B cell (primary cell): ENCODE results near the gene INHBB. TPM values are rescaled to one million over a fixed set of nuclear protein-coding genes. Genes with fewer than 3 reads are reported as not detected.
"Not testable (repeated sequence)": the region's sequence is repeated elsewhere in the genome, so short reads cannot be mapped to it uniquely, and the experiment has no call there.

Experiments used
- ATAC-seq: fragments of 200-7000 bp; cut with Tn5 transposase; one replicate; pipeline ENCODE4 v1.10.0; 2021; ENCODE audit warnings: low read depth, mild to moderate bottlenecking, moderate number of reproducible peaks, moderate library complexity
- CTCF ChIA-PET: fragments of 350-600 bp; sonication (Branson Sonifier 250); formaldehyde crosslinking; loops from one replicate; lab custom pipeline; 2021; ENCODE audit warnings: antibody characterized with exemption, inconsistent platforms; lab: Charles Lee
- POLR2A ChIA-PET: fragments of 350-600 bp; sonication (Branson Sonifier 250); formaldehyde crosslinking; loops from one replicate; lab custom pipeline; 2021; ENCODE audit warnings: antibody characterized with exemption; lab: Charles Lee
- DNase-seq: peaks from one replicate; pipeline ENCODE4 v3.0.0; 2013
- H2AFZ ChIP-seq: 2 replicates; pipeline ENCODE4 v1.6.1; 2012; ENCODE audit warnings: mild to moderate bottlenecking, low read depth, low read length; ENCODE audit not compliant: insufficient read depth, poor library complexity, severe bottlenecking
- H3K27ac ChIP-seq, 2 donors: 1 replicate in 1 of 2; 2 replicates in 1 of 2; pipeline ENCODE4 v1.5.1; 2012 to 2013; ENCODE audit warnings: low read length in 2 of 2, mild to moderate bottlenecking in 2 of 2, moderate library complexity in 1 of 2
- H3K27me3 ChIP-seq, 4 experiments: fragments of 200-600 bp in 1 of 4; sonication (generic) in 1 of 4; replicated peaks in 1 of 4; 1 replicate in 2 of 4; 2 replicates in 2 of 4; pipeline versions ENCODE4 v1.6.1 to v1.7.0; 2013 to 2016; ENCODE audit warnings: low read length in 3 of 4, mild to moderate bottlenecking in 2 of 4, mixed read lengths in 1 of 4, moderate library complexity in 1 of 4; ENCODE audit not compliant: insufficient read depth in 4 of 4, control insufficient read depth in 3 of 4; ENCODE audit errors: control extremely low read depth in 1 of 4
- H3K36me3 ChIP-seq, 2 experiments: replicated peaks in 1 of 2; 1 replicate in 1 of 2; 2 replicates in 1 of 2; pipeline versions ENCODE4 v1.6.1 to v1.7.1; 2013; ENCODE audit warnings: low read length in 1 of 2; ENCODE audit not compliant: insufficient read depth in 2 of 2, control insufficient read depth in 1 of 2; ENCODE audit errors: control extremely low read depth in 1 of 2, extremely low read depth in 1 of 2
- H3K4me1 ChIP-seq, 2 donors: fragments of 200-600 bp in 1 of 2; sonication (generic) in 1 of 2; 1 replicate in 1 of 2; 2 replicates in 1 of 2; pipeline versions ENCODE4 v1.5.1 to v1.6.1; 2013 to 2017; ENCODE audit warnings: low read length in 2 of 2; ENCODE audit not compliant: control insufficient read depth in 2 of 2, insufficient read depth in 2 of 2
- H3K4me2 ChIP-seq: replicated peaks from 2 replicates; pipeline ENCODE3; 2012; ENCODE audit warnings: mild to moderate bottlenecking, low read depth, low read length; ENCODE audit not compliant: poor library complexity, severe bottlenecking
- H3K4me3 ChIP-seq, 5 experiments: fragments of 200-600 bp in 1 of 5; sonication (generic) in 1 of 5; 1 replicate in 3 of 5; 2 replicates in 2 of 5; pipeline versions ENCODE4 v1.5.1 to v1.7.0; 2011 to 2016; ENCODE audit warnings: low read length in 4 of 5, mild to moderate bottlenecking in 4 of 5, low read depth in 2 of 5, control low read depth in 1 of 5, moderate library complexity in 1 of 5; ENCODE audit not compliant: insufficient read depth in 1 of 5; ENCODE audit errors: control extremely low read depth in 1 of 5, extremely low read depth in 1 of 5
- H3K79me2 ChIP-seq: fragments of 200-600 bp; sonication (generic); one replicate; pipeline ENCODE4 v1.6.0; 2016; ENCODE audit warnings: low read length; ENCODE audit not compliant: control insufficient read depth, insufficient read depth
- H3K9ac ChIP-seq: fragments of 200-600 bp; sonication (generic); 2 replicates; pipeline ENCODE4 v1.6.1; 2017; ENCODE audit warnings: mild to moderate bottlenecking, low read length, moderate library complexity
- H3K9me3 ChIP-seq, 3 donors: one replicate each; pipeline versions ENCODE4 v1.6.1 to v1.7.1; 2013; ENCODE audit warnings: low read length in 2 of 3; ENCODE audit not compliant: control insufficient read depth in 2 of 3, insufficient read depth in 1 of 3; ENCODE audit errors: control extremely low read depth in 1 of 3
- H4K20me1 ChIP-seq: 2 replicates; pipeline ENCODE4 v1.6.0; 2012; ENCODE audit warnings: mild to moderate bottlenecking, low read length; ENCODE audit not compliant: insufficient read depth, control insufficient read depth, poor library complexity, severe bottlenecking
- H3K27ac Mint-ChIP-seq: one replicate; pipeline ENCODE4 v1.8.0; 2021; ENCODE audit warnings: mixed read lengths
- H3K27me3 Mint-ChIP-seq: one replicate; pipeline ENCODE4 v1.8.0; 2021; ENCODE audit warnings: mixed read lengths
- H3K4me1 Mint-ChIP-seq: one replicate; pipeline ENCODE4 v1.8.0; 2021; ENCODE audit warnings: mixed read lengths
- H3K4me3 Mint-ChIP-seq: one replicate; pipeline ENCODE4 v1.8.0; 2021; ENCODE audit warnings: mixed read lengths
- H3K9me3 Mint-ChIP-seq: one replicate; pipeline ENCODE4 v1.8.0; 2022; ENCODE audit warnings: mixed read lengths; ENCODE audit not compliant: insufficient read depth
- EZH2 ChIP-seq: IDR thresholded peaks from 2 replicates; pipeline ENCODE4 v1.6.1; 2012; ENCODE audit warnings: borderline replicate concordance, low read depth, mild to moderate bottlenecking, moderate library complexity, low read length; ENCODE audit not compliant: insufficient read depth, poor library complexity, severe bottlenecking
- whole genome bisulfite sequencing: methylation state at CpG from one replicate; pipeline ENCODE4 v1.1.5; 2013; ENCODE audit warnings: missing lambda C conversion rate; ENCODE audit not compliant: insufficient coverage; 5-methylcytosine and 5-hydroxymethylcytosine counted together
- intact Hi-C: fragments of 100-400 bp; cut with micrococcal nuclease; formaldehyde crosslinking; loops from one replicate; pipeline ENCODE4 v1.10.0; 2022
- polyA plus RNA-seq: library from polyadenylated mRNA; depleted of rRNA; stranded (reverse); fragments of >200 nt; gene quantifications from 2 replicates; pipeline ENCODE4 v1.2.3, GENCODE V29; 2012
- total RNA-seq, 2 donors: library from RNA; stranded (reverse); fragments of 120-200 nt in 1 of 2; gene quantifications; 1 replicate in 1 of 2; 2 replicates in 1 of 2; pipeline versions ENCODE4 v1.2.3 to v1.2.4, GENCODE V29; 2013 to 2022
- TF ChIP-seq, protein P1 (sequence below): fragments of 200-600 bp; IDR thresholded peaks from one replicate; pipeline ENCODE4 v1.8.0; 2022; ENCODE audit warnings: antibody characterized with exemption, mild to moderate bottlenecking

Gene INHBB
- total and polyA plus RNA-seq, 2 donors (not counting 1 experiment from before 2014, with no cell fraction given) = 0.03 TPM; not detected in 1

DNA sequence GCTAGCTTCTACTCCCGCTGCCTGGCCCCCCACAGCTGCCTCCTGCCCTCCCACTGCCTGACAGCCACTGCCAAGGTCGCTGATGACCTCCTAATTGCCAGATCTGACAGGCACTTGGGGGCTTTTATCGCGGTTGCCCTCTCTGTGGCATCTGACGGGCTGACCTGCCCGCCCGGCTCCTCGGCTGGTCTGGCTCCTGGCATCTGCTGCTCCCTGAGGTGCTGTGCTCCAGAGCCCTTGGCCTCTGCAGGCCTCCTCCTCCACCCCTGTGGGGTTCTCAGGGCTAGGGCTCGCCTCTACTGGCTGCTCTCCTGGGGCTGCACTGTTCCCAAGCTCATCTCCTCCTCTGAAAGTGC, 43.1 kb downstream of the INHBB start:
- H3K9me3 ChIP-seq = peaks cover 0 to 14% (median 0%) of the 10 kb centered on the region in 3 donors
- H3K27me3 ChIP-seq = no peaks in the 10 kb centered on the region
- CTCF ChIA-PET = no interaction called here
- no peaks in the 10 kb centered on the region for H3K4me1 ChIP-seq
- no peak overlapping the region for H3K4me3 ChIP-seq
- Mint-ChIP-seq H3K4me3 (no peak overlapping the region), H3K4me1 (no peaks in the 10 kb centered on the region), H3K9me3 (no peaks in the 10 kb centered on the region), H3K27me3 (peaks cover 3% of the 10 kb centered on the region), H3K27ac (no peak overlapping the region)
- no peak overlapping the region for H3K27ac ChIP-seq
- intact Hi-C loops = no loop called here
- DNase-seq (no peak), ATAC-seq (no peak)
- H4K20me1 ChIP-seq = no peaks in the 10 kb centered on the region
- H3K79me2 ChIP-seq = no peaks in the 10 kb centered on the region
- TF ChIP-seq, protein P1, sequence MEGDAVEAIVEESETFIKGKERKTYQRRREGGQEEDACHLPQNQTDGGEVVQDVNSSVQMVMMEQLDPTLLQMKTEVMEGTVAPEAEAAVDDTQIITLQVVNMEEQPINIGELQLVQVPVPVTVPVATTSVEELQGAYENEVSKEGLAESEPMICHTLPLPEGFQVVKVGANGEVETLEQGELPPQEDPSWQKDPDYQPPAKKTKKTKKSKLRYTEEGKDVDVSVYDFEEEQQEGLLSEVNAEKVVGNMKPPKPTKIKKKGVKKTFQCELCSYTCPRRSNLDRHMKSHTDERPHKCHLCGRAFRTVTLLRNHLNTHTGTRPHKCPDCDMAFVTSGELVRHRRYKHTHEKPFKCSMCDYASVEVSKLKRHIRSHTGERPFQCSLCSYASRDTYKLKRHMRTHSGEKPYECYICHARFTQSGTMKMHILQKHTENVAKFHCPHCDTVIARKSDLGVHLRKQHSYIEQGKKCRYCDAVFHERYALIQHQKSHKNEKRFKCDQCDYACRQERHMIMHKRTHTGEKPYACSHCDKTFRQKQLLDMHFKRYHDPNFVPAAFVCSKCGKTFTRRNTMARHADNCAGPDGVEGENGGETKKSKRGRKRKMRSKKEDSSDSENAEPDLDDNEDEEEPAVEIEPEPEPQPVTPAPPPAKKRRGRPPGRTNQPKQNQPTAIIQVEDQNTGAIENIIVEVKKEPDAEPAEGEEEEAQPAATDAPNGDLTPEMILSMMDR = no peak
- no peak for TF ChIP-seq EZH2
- no peaks in the 10 kb centered on the region for H3K36me3 ChIP-seq
- POLR2A ChIA-PET = no interaction called here
- H3K9ac ChIP-seq = no peak overlapping the region
- H3K4me2 ChIP-seq = no peak overlapping the region
- no peak overlapping the region for H2AFZ ChIP-seq
- WGBS = 75% methylated on average over 9 of the region's 9 CpGs

DNA sequence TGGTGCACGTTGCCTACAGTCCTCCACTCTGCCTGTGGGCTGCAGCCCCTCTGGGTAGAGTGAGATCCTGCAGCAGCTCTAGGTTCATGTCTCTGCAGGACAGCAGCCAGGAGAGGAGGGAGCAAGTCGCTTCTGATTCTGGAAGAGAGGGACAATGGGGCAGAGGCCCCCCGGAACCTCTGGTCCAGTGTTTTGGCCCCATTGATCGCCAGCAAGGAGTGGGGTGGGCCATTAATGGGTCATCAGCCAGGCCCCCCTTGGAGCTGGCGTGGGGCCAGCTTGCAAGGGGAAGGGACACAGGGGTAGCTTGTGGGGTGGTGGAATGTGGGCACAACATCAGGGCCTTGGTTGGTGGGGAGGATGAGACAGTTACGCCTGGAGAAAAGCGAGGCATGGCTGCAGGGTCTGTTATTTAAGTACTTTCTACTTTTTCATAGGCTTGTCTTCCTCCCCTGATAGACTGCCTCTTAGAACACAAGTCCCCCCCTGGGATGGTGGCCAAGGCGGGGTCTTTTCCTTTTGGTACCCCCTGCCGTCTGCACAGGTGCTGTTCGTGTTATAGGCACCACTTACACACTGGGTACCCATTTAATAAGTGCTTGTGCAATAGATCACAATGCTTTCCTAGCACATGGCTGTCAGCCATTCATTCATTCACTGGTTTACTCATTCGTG, 44.6 kb downstream of the INHBB start:
- Histone ChIP-seq H3K9ac (no peak overlapping the region), H3K36me3 (no peaks in the 10 kb centered on the region), H3K4me1 (no peaks in the 10 kb centered on the region), H3K9me3 (peaks cover 0 to 14% (median 0%) of the 10 kb centered on the region in 3 donors), H3K27ac (no peak overlapping the region), H3K79me2 (no peaks in the 10 kb centered on the region), H4K20me1 (no peaks in the 10 kb centered on the region), H3K4me3 (no peak overlapping the region), H3K27me3 (no peaks in the 10 kb centered on the region), H3K4me2 (no peak overlapping the region), H2AFZ (no peak overlapping the region)
- ChIA-PET POLR2A (no interaction called here), CTCF (no interaction called here)
- 84% methylated on average over 9 of the region's 11 CpGs for WGBS
- H3K27me3 Mint-ChIP-seq = peaks cover 7% of the 10 kb centered on the region
- H3K9me3 Mint-ChIP-seq = no peaks in the 10 kb centered on the region
- TF ChIP-seq, protein P1 = no peak
- TF ChIP-seq EZH2 = no peak
- intact Hi-C loops = no loop called here
- no peak for ATAC-seq
- DNase-seq = no peak
- no peak overlapping the region for H3K27ac Mint-ChIP-seq
- no peaks in the 10 kb centered on the region for H3K4me1 Mint-ChIP-seq
- no peak overlapping the region for H3K4me3 Mint-ChIP-seq

DNA sequence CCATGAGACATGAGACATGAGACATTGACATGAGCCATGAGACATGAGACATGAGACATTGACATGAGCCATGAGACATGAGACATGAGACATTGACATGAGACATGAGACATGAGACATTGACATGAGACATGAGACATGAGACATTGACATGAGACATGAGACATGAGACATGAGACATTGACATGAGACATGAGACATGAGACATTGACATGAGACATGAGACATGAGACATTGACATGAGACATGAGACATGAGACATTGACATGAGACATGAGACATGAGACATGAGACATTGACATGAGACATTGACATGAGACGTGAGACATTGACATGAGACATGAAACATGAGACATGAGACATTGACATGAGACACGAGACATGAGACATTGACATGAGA, 45.4 kb downstream of the INHBB start:
- peaks cover 0 to 14% (median 0%) of the 10 kb centered on the region in 3 donors for H3K9me3 ChIP-seq
- intact Hi-C loops, H3K36me3 ChIP-seq, H2AFZ ChIP-seq, H3K4me3 Mint-ChIP-seq, H3K27me3 ChIP-seq, ATAC-seq, H3K9ac ChIP-seq, H3K27me3 Mint-ChIP-seq, POLR2A ChIA-PET, H4K20me1 ChIP-seq, H3K79me2 ChIP-seq, H3K4me1 Mint-ChIP-seq, DNase-seq, H3K4me3 ChIP-seq, H3K4me1 ChIP-seq, H3K27ac Mint-ChIP-seq, H3K4me2 ChIP-seq, H3K9me3 Mint-ChIP-seq, CTCF ChIA-PET, H3K27ac ChIP-seq: not testable (repeated sequence)
- WGBS = 67% methylated on average over 2 of the region's 2 CpGs
